ENCODE data around the gene ZNF579.

The ZNF579 gene

DNA sequence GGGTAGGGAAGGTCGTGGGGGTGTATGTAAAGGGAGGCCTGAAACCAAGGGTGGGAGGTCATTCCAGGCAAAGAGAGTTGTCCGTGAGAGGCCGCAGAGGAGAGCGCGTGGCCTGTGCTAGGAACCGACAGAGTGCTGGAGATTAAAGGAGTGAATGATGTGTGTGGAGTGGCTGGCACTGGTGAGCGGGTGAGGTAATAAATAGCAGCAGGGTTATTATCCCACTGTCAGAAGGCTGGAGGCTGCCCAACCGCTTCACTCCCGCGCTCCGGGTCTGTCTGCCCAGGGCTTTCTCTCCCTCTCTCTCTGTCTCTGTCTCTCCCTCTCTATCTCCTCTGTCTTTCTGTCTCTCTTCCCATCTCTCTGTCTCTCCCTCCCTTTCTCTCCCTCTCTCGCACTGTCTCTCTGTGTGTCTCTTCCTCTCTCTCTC, 17.4 kb downstream of the ZNF579 start:
- TF ChIP-seq, protein P1, sequence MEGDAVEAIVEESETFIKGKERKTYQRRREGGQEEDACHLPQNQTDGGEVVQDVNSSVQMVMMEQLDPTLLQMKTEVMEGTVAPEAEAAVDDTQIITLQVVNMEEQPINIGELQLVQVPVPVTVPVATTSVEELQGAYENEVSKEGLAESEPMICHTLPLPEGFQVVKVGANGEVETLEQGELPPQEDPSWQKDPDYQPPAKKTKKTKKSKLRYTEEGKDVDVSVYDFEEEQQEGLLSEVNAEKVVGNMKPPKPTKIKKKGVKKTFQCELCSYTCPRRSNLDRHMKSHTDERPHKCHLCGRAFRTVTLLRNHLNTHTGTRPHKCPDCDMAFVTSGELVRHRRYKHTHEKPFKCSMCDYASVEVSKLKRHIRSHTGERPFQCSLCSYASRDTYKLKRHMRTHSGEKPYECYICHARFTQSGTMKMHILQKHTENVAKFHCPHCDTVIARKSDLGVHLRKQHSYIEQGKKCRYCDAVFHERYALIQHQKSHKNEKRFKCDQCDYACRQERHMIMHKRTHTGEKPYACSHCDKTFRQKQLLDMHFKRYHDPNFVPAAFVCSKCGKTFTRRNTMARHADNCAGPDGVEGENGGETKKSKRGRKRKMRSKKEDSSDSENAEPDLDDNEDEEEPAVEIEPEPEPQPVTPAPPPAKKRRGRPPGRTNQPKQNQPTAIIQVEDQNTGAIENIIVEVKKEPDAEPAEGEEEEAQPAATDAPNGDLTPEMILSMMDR (IDR thresholded peaks at IDR 0.05; ENCODE audit: extremely low read depth, insufficient read depth, missing control alignments), result no peak
- DNase-seq (ENCODE audit: low spot score), result no peak
- in situ Hi-C loops (cut with MboI; ENCODE audit: low pct_unique_long_range_greater_than_20kb, low sequenced_read_pairs, unreplicated experiment), result no loop called here

DNA sequence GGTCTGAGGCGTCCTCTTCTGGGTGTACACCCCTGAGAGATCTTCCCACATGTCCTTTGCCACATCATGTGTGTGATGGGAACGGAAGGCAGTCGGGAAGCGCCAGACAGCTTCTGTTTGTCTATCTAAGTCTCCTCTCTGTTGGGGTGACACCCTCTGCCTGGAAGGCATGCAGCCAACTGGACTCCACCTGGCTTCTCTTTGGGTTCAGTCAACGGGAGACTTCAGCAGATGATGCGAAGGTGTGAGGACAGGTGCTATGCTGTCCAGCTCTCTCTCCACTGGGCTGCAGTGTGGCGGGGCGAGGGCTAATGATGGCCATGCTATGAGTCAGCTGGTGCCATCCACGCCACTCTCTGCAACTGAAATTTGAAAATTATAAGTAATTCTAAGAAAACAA, 21.0 kb downstream of the ZNF579 start:
- TF ChIP-seq, protein P1 (IDR thresholded peaks at IDR 0.05; ENCODE audit: extremely low read depth, insufficient read depth, missing control alignments), result no peak
- no peak for DNase-seq (ENCODE audit: low spot score)
- in situ Hi-C loops (cut with MboI; ENCODE audit: low pct_unique_long_range_greater_than_20kb, low sequenced_read_pairs, unreplicated experiment), result no loop called here

DNA sequence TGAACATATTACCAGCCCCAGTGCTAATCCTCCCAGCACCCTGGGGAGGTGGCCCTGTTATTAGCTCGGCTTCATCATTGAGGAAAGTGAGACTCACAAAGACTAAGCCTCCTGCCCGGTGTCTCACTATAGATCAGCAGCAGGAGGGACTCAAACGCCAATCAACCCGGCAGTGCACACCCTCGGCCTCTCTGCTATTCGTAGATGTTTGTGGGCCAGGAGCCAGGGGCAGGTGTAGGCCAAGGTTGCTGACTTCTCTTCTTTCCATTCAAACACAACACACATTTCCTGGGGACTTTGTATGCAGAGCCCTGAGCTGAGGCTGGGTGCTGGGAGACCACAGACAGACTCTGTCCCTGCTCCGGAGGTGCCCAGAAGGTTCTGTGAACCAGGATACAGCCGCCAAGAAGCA, 25.9 kb downstream of the ZNF579 start:
- TF ChIP-seq, protein P1 (IDR thresholded peaks at IDR 0.05; ENCODE audit: extremely low read depth, insufficient read depth, missing control alignments), result no peak
- DNase-seq (ENCODE audit: low spot score), result no peak
- in situ Hi-C loops (cut with MboI; ENCODE audit: low pct_unique_long_range_greater_than_20kb, low sequenced_read_pairs, unreplicated experiment), result no loop called here

DNA sequence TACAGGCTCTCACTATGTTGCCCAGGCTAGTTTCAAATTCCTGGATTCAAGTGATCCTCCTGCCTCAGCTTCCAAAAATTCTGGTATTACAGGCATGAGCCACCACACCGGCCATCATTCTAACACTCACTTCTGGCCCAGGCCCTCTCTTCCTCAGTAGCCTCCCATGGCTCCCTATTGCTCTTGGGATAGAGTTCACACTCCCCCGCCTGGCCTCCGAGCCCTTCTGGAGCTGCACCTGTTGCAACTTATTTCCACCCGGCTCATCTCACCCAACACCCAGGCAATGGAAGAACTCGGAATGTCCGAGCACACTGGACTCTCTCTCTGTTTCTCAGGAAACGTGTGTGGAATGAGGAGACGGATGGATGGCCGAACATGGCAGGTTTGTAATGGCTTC, 26.3 kb downstream of the ZNF579 start:
- TF ChIP-seq, protein P1 (IDR thresholded peaks at IDR 0.05; ENCODE audit: extremely low read depth, insufficient read depth, missing control alignments), result no peak
- no peak for DNase-seq (ENCODE audit: low spot score)

DNA sequence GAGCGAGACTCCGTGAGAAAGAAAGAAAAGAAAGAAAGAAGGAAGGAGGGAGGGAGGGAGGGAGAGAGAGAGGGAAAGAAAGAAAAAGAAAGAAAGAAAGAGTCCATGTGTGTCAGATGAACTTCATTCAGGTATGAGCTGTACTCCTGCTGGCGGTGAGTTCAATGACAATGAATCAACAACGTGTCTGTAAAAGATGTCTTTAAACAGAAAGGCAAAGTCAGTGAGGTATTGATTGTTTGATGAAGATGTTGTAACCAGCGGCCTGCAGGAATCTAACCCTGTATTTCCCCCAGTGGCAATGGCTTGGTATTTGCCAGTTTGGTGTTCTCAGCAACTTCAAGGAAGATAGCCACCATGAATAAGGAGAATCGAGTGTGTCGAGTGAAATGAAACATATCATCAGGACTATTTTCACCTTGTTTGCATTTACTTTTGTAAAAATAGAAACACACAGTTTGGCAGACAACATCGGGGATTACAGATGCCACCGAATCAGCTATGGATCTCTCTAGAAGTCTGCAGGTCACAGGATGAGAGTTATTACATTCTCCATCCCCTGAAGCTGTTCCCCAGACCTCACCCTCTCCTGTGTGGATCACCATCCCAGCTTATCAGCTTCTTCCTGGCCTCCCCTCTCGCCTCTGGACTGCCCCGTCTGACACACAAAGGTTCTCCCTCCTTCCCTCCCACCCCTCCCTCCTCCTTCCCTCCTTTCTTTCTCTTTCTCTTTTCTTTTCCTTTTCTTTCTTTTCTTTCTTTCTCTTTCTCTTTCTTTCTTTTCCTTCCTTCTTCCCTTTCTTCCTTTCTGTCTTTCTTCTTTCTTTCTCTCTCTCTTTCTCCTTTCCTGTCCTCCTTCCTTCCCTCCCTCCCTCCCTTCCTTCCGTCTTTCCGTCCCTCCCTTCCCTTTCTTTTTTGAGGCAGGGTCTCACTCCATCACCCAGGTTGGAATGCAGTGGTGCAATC, 27.1 kb downstream of the ZNF579 start:
- in situ Hi-C loops (cut with MboI; ENCODE audit: low pct_unique_long_range_greater_than_20kb, low sequenced_read_pairs, unreplicated experiment), result no loop called here
- TF ChIP-seq, protein P1 (IDR thresholded peaks at IDR 0.05; ENCODE audit: extremely low read depth, insufficient read depth, missing control alignments), result no peak

More for the DNA sequence above, 26.3 kb downstream of the ZNF579 start:
- in situ Hi-C loops (cut with MboI; ENCODE audit: low pct_unique_long_range_greater_than_20kb, low sequenced_read_pairs, unreplicated experiment), result no loop called here

DNA sequence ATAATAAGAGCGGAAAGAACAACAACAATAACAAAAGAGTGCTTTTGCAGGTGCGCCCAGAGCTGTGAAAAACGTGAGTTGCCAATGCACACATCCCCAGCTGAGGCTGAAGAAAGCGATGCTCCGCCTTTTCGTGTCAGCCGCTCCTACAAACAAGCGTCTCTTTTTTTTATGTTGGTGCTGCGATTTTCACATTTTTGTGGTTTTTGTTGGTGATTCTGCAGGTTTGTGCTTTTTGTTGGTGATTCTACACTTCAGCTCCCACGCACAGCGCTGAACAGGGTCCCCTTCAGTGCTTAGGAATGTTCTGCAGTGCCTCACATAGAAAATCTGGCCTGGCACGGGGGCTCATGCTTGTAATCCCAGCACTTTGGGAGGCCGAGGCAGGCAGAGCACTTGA, 28.0 kb downstream of the ZNF579 start:
- in situ Hi-C loops (cut with MboI; ENCODE audit: low pct_unique_long_range_greater_than_20kb, low sequenced_read_pairs, unreplicated experiment), result no loop called here
- no peak for DNase-seq (ENCODE audit: low spot score)
- TF ChIP-seq, protein P1 (IDR thresholded peaks at IDR 0.05; ENCODE audit: extremely low read depth, insufficient read depth, missing control alignments), result no peak

More for the DNA sequence above, 27.1 kb downstream of the ZNF579 start:
- DNase-seq (ENCODE audit: low spot score), result no peak

Measured in GM13977 (cell line).